NT2/D1 (cell line): ENCODE results near the gene SLC7A1.

Experiments
- DNase-seq: peaks from one replicate; pipeline ENCODE4 v3.0.0-alpha.2; 2011; ENCODE audit warnings: low read depth, low spot score
- H3K27me3 ChIP-seq: 2 replicates; pipeline ENCODE4 v1.6.0; 2011; ENCODE audit warnings: mild to moderate bottlenecking; ENCODE audit not compliant: insufficient read length, insufficient read depth
- H3K36me3 ChIP-seq: 2 replicates; pipeline ENCODE4 v1.6.1; 2011; ENCODE audit warnings: mild to moderate bottlenecking, low read length, mixed read lengths; ENCODE audit not compliant: insufficient read depth, insufficient read length
- H3K4me1 ChIP-seq: 2 replicates; pipeline ENCODE4 v1.5.1; 2011; ENCODE audit not compliant: insufficient read depth, insufficient read length
- H3K4me3 ChIP-seq: 2 replicates; pipeline ENCODE4 v1.5.1; 2011; ENCODE audit warnings: low read depth; ENCODE audit not compliant: insufficient read length
- H3K9ac ChIP-seq: 2 replicates; pipeline ENCODE4 v1.6.0; 2011; ENCODE audit warnings: low read depth; ENCODE audit not compliant: insufficient read length
- H3K9me3 ChIP-seq: 2 replicates; pipeline ENCODE4 v1.5.1; 2011; ENCODE audit warnings: mild to moderate bottlenecking, low read length; ENCODE audit not compliant: insufficient read depth
- SUZ12 ChIP-seq: IDR thresholded peaks from 2 replicates; pipeline ENCODE4 v1.6.1; 2011; ENCODE audit not compliant: insufficient read length, insufficient read depth; ENCODE audit errors: extremely low read depth
- YY1 ChIP-seq: IDR thresholded peaks from 2 replicates; pipeline ENCODE4 v1.6.1; 2011; ENCODE audit not compliant: insufficient read length, insufficient read depth
- ZNF274 ChIP-seq: IDR thresholded peaks from 2 replicates; pipeline ENCODE4 v1.6.1; 2011; ENCODE audit warnings: mild to moderate bottlenecking, low read depth, low read length

SLC7A1 gene

DNA sequence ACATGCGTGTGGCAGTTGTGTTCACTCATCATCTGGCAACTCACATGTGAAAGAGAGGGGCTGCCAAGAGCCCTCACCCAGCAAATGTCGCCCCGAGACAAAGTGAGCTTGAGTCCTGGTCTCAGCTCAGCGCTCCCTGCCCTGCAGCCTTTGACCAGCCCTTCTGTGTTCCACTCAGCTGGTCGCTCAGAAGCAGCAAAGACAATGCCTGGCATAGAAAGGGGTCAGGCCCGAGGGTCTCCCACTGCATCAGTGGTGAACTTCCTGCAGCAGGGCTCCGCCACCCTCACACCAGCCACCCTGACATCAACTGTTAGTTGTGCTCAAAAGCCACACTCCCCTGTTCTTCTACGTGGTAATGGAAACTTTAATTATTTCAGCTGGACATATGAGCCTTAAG, 68.0 kb downstream of the SLC7A1 start:
- no peak overlapping the region for H3K4me3 ChIP-seq
- H3K27me3 ChIP-seq, result no peaks in the 10 kb centered on the region
- H3K4me1 ChIP-seq, result no peaks in the 10 kb centered on the region
- H3K36me3 ChIP-seq, result peaks cover 80% of the 10 kb centered on the region
- DNase-seq, result no peak
- no peaks in the 10 kb centered on the region for H3K9me3 ChIP-seq
- TF ChIP-seq ZNF274 (no peak), YY1 (no peak), SUZ12 (no peak)
- H3K9ac ChIP-seq, result no peak overlapping the region

GRCh38 chr13:29526741-29527140, 68.7 kb downstream of the SLC7A1 start:
- Histone ChIP-seq H3K36me3 (peaks cover 80% of the 10 kb centered on the region), H3K27me3 (no peaks in the 10 kb centered on the region), H3K4me1 (no peaks in the 10 kb centered on the region), H3K9me3 (no peaks in the 10 kb centered on the region), H3K9ac (no peak overlapping the region), H3K4me3 (no peak overlapping the region)
- DNase-seq, result no peak
- TF ChIP-seq YY1, result no peak
- no peak for TF ChIP-seq ZNF274
- TF ChIP-seq SUZ12, result no peak

GRCh38 chr13:29525757-29526156, 69.7 kb downstream of the SLC7A1 start:
- Histone ChIP-seq H3K4me3 (no peak overlapping the region), H3K27me3 (no peaks in the 10 kb centered on the region), H3K9ac (no peak overlapping the region), H3K36me3 (peaks cover 79% of the 10 kb centered on the region), H3K9me3 (no peaks in the 10 kb centered on the region), H3K4me1 (no peaks in the 10 kb centered on the region)
- DNase-seq, result no peak
- TF ChIP-seq YY1 (no peak), SUZ12 (no peak), ZNF274 (no peak)

DNA sequence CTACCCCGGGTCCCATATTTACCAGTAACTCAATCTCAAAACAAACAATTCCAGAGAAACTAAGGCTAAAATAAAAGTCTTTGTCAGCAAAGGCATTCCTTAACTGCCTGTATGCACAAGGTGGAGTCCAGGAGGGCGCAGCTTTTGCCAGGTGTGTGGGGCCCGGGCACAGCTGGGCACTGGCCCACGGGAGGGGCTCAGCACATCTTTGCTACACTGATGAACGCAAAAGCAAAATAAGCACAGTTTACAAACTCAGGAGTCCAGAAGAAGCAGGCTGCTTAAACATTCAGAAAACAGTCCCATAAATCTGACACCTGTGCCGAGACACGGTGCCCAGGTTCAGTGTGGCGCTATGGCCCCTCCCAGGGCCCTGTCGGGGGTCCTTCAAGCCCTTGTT, 70.8 kb downstream of the SLC7A1 start:
- no peak for TF ChIP-seq ZNF274
- TF ChIP-seq SUZ12, result no peak
- TF ChIP-seq YY1, result no peak

DNA sequence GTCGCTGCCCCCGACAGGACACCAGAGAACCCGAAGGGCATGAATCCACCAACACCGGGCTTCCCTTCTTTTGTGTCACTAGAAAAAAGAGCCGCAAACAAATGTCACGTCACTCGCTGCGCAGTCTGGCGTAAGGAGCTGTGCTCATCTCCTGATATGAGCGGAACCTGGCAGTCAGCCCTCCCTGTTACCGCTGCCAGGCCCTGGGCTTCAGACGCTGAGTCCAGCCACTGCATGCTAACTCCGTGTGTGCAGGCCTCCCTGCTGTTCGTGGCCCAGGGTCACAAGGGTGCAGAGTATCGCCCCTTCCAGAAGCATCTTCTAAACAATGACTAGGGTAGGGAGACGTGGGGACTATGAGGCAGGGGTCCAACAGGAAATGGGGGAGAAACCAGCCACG, 71.3 kb downstream of the SLC7A1 start:
- no peak for TF ChIP-seq SUZ12
- TF ChIP-seq YY1, result no peak
- no peak for TF ChIP-seq ZNF274
- no peak overlapping the region for H3K9ac ChIP-seq
- DNase-seq, result no peak
- no peak overlapping the region for H3K4me3 ChIP-seq
- H3K36me3 ChIP-seq, result peaks cover 77% of the 10 kb centered on the region
- H3K9me3 ChIP-seq, result no peaks in the 10 kb centered on the region
- no peaks in the 10 kb centered on the region for H3K4me1 ChIP-seq
- no peaks in the 10 kb centered on the region for H3K27me3 ChIP-seq

More for the DNA sequence above, 70.8 kb downstream of the SLC7A1 start:
- no peak for DNase-seq
- peaks cover 77% of the 10 kb centered on the region for H3K36me3 ChIP-seq
- no peaks in the 10 kb centered on the region for H3K9me3 ChIP-seq
- no peak overlapping the region for H3K9ac ChIP-seq
- no peaks in the 10 kb centered on the region for H3K4me1 ChIP-seq
- H3K4me3 ChIP-seq, result no peak overlapping the region
- H3K27me3 ChIP-seq, result no peaks in the 10 kb centered on the region

- no peak for DNase-seq
- Histone ChIP-seq H3K9ac (no peak overlapping the region), H3K4me1 (no peaks in the 10 kb centered on the region), H3K9me3 (no peaks in the 10 kb centered on the region), H3K4me3 (no peak overlapping the region), H3K36me3 (peaks cover 77% of the 10 kb centered on the region), H3K27me3 (no peaks in the 10 kb centered on the region)
- no peak for TF ChIP-seq SUZ12
- no peak for TF ChIP-seq ZNF274
- no peak for TF ChIP-seq YY1
These were observed 72.1 kb downstream of the SLC7A1 start for GRCh38 chr13:29523199-29523961.

DNA sequence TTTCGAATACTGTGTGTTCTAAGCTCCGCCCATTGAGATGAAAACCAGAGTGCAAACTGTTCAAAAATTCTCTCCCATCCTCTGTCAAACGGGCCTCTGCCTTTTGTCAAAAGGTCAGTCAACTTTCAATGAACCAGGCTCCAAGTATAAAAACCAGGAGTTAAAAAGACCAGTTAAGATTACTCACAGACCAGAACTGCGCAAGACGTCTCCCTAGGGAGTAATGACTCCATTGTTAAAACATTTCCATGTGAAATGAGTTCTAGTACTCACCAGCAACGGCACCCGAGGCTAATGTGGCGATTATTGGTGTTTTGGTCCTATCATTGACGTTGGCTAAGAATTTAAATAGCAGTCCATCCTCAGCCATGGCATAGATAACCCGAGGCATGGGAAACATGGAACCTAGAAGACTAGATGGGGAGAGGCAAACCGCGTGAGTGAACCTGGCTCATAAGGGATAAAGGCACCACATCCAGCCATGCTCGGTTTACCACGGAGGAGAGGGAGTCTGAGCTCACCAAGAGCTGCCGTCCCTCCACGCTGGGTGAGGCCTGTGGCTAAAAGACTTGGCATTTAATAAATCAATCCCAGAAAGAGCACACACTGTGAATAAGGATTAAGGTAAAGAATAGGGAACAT, 73.3 kb downstream of the SLC7A1 start:
- TF ChIP-seq SUZ12, result no peak
- no peak for TF ChIP-seq YY1
- TF ChIP-seq ZNF274, result no peak
- Histone ChIP-seq H3K27me3 (no peaks in the 10 kb centered on the region), H3K4me1 (no peaks in the 10 kb centered on the region), H3K9me3 (no peaks in the 10 kb centered on the region), H3K9ac (no peak overlapping the region), H3K36me3 (peaks cover 77% of the 10 kb centered on the region), H3K4me3 (no peak overlapping the region)
- DNase-seq, result no peak
